ENCODE results near the gene LAMA5.
A peak's percentile ranks its signal among the peaks of the same experiment; 100 is the strongest.

Gene LAMA5

GRCh38 chr20:62406635-62407176 lies 39.6 kb upstream of the LAMA5 start:
- TF ChIP-seq CTCF (IDR thresholded peaks at IDR 0.05; ENCODE audit: insufficient read depth, low read depth, low read length, missing control alignments) = no peak
- DNase-seq (ENCODE audit: low read depth) = no peak
- H3K4me3 ChIP-seq (ENCODE audit: low read length) = peak overlapping the region; percentile 53

- no peak for DNase-seq (ENCODE audit: low read depth)
- H3K4me3 ChIP-seq (ENCODE audit: low read length) = peak overlapping the region; percentile 53
- no peak for TF ChIP-seq CTCF (IDR thresholded peaks at IDR 0.05; ENCODE audit: insufficient read depth, low read depth, low read length, missing control alignments)
Observed at GRCh38 chr20:62405981-62406513, 38.9 kb upstream of the LAMA5 start.

DNA sequence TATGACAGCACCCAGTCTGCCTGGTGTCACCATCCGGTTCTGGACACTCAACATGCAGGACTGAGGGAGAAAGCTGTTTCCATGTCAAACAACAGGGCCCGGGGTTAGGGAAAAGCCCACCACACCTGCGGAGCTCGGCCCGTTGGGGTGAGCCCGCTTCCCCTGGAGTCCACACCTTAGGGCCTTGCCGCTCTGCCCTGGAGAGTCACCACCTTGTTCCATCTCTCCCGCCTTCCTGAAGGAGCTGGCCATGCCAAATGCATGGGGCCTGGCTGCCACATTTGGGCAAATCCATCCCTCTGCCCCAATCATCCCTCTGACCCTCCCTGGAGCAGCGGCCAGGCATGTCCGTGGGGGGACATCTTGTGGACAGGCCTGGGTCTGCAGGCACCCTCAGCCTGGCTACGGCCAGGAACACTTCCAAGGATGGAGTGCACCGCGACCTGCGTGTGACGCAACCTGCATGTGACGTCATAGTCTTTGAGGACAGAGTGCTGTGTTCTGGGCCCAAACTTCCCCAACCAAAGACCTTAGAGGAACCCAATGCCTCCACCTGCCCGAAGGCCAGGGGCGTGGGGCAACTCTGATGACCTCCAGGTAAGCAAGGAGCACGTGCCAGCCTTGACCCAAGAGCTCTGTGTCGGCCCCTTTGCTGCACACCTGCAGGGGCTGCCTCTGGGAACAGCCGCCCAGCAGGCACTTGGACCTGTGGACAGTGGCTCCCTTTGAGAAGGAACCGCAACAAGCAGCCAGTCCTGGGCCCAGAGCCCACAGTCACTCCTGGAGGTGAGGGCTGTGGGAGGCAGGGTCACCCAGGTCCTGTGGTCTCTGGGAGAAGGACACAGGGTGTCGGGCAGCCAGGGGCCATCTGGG lies 38.2 kb upstream of the LAMA5 start:
- H3K4me3 ChIP-seq (ENCODE audit: low read length) = no peak overlapping the region
- DNase-seq (ENCODE audit: low read depth) = peak; percentile 44
- TF ChIP-seq CTCF (IDR thresholded peaks at IDR 0.05; ENCODE audit: insufficient read depth, low read depth, low read length, missing control alignments) = peak; percentile 40

GRCh38 chr20:62404761-62405107 lies 37.6 kb upstream of the LAMA5 start:
- H3K4me3 ChIP-seq (ENCODE audit: low read length) = no peak overlapping the region
- TF ChIP-seq CTCF (IDR thresholded peaks at IDR 0.05; ENCODE audit: insufficient read depth, low read depth, low read length, missing control alignments) = no peak
- DNase-seq (ENCODE audit: low read depth) = no peak

- H3K4me3 ChIP-seq (ENCODE audit: low read length) = no peak overlapping the region
- TF ChIP-seq CTCF (IDR thresholded peaks at IDR 0.05; ENCODE audit: insufficient read depth, low read depth, low read length, missing control alignments) = no peak
- no peak for DNase-seq (ENCODE audit: low read depth)
Observed at GRCh38 chr20:62404112-62404665, 37.1 kb upstream of the LAMA5 start.

DNA sequence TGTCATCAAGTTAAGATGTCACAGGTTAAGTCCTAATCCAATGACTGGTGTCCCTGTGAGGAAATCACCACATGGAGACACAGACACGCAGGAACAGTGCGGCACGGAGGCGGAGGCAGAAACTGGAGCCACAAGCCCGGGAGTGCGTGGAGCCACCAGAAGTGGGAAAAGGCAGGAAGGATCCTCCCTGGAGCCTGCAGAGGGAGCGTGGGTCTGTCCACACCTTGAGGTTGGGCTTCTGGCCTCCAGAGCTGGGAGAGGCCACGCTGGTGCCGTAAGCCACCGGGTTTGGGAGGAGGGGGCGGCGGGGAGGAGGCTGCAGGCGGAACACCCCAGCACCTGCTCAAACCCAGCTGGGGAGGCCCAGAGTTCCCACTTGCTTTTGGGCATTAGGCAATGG lies 36.2 kb upstream of the LAMA5 start:
- DNase-seq (ENCODE audit: low read depth) = no peak
- no peak overlapping the region for H3K4me3 ChIP-seq (ENCODE audit: low read length)
- TF ChIP-seq CTCF (IDR thresholded peaks at IDR 0.05; ENCODE audit: insufficient read depth, low read depth, low read length, missing control alignments) = no peak

Measured in epithelial cell of esophagus (primary cell).